Measurements from ENCODE around the gene CLINT1. TPM values are rescaled to one million over a fixed set of nuclear protein-coding genes. Genes with fewer than 3 reads are reported as not detected.

Gene CLINT1
- total RNA-seq, 1 donor from 2014 or later, result 85.2 TPM

- Histone ChIP-seq H3K36me3 (ENCODE audit: control insufficient read depth, insufficient read depth, low read length) (no peaks in the 10 kb centered on the region), H3K27me3 (ENCODE audit: control insufficient read depth, insufficient read depth, low read length) (no peaks in the 10 kb centered on the region), H3K4me3 (ENCODE audit: low read depth, low read length) (no peak overlapping the region)
- DNase-seq (ENCODE audit: low read depth), result no peak
- TF ChIP-seq CTCF (IDR thresholded peaks at IDR 0.05; ENCODE audit: insufficient read depth, low read length, poor library complexity, severe bottlenecking), result no peak
Measured at GRCh38 chr5:157821822-157822622, 36.9 kb downstream of the CLINT1 start.

- DNase-seq (ENCODE audit: low read depth), result no peak
- no peak for TF ChIP-seq CTCF (IDR thresholded peaks at IDR 0.05; ENCODE audit: insufficient read depth, low read length, poor library complexity, severe bottlenecking)
- Histone ChIP-seq H3K27me3 (ENCODE audit: control insufficient read depth, insufficient read depth, low read length) (no peaks in the 10 kb centered on the region), H3K4me3 (ENCODE audit: low read depth, low read length) (no peak overlapping the region), H3K36me3 (ENCODE audit: control insufficient read depth, insufficient read depth, low read length) (no peaks in the 10 kb centered on the region)
Measured at GRCh38 chr5:157821405-157821804, 37.5 kb downstream of the CLINT1 start.

- H3K4me3 ChIP-seq (ENCODE audit: low read depth, low read length), result no peak overlapping the region
- H3K36me3 ChIP-seq (ENCODE audit: control insufficient read depth, insufficient read depth, low read length), result no peaks in the 10 kb centered on the region
- peak; percentile 43 for TF ChIP-seq CTCF (IDR thresholded peaks at IDR 0.05; ENCODE audit: insufficient read depth, low read length, poor library complexity, severe bottlenecking)
- DNase-seq (ENCODE audit: low read depth), result peak; percentile 31
- no peaks in the 10 kb centered on the region for H3K27me3 ChIP-seq (ENCODE audit: control insufficient read depth, insufficient read depth, low read length)
Measured at GRCh38 chr5:157820593-157821252, 38.2 kb downstream of the CLINT1 start.

- no peak for TF ChIP-seq CTCF (IDR thresholded peaks at IDR 0.05; ENCODE audit: insufficient read depth, low read length, poor library complexity, severe bottlenecking)
- DNase-seq (ENCODE audit: low read depth), result no peak
- no peaks in the 10 kb centered on the region for H3K27me3 ChIP-seq (ENCODE audit: control insufficient read depth, insufficient read depth, low read length)
- no peaks in the 10 kb centered on the region for H3K36me3 ChIP-seq (ENCODE audit: control insufficient read depth, insufficient read depth, low read length)
- H3K4me3 ChIP-seq (ENCODE audit: low read depth, low read length), result no peak overlapping the region
Measured at GRCh38 chr5:157819502-157820115, 39.3 kb downstream of the CLINT1 start.

GRCh38 chr5:157818368-157818767 is 40.6 kb downstream of the CLINT1 start:
- DNase-seq (ENCODE audit: low read depth), result no peak
- no peak for TF ChIP-seq CTCF (IDR thresholded peaks at IDR 0.05; ENCODE audit: insufficient read depth, low read length, poor library complexity, severe bottlenecking)
- Histone ChIP-seq H3K27me3 (ENCODE audit: control insufficient read depth, insufficient read depth, low read length) (no peaks in the 10 kb centered on the region), H3K36me3 (ENCODE audit: control insufficient read depth, insufficient read depth, low read length) (no peaks in the 10 kb centered on the region), H3K4me3 (ENCODE audit: low read depth, low read length) (no peak overlapping the region)
